Sigmoid colon (tissue), 4 donors: ENCODE data around the gene PNKD.

ENCODE experiments used
- CTCF ChIP-seq, 4 experiments: fragments of 450-650 bp in 3 of 4; fragments of 200-600 bp in 1 of 4; IDR thresholded peaks; one replicate each; pipeline ENCODE4 v1.5.1; 2016 to 2019; ENCODE audit warnings: antibody characterized with exemption in 4 of 4, mild to moderate bottlenecking in 3 of 4, moderate library complexity in 2 of 4
- EP300 ChIP-seq, 4 donors: sonication (generic); formaldehyde crosslinking; IDR thresholded peaks; one replicate each; pipeline ENCODE4 v1.6.1; 2017; ENCODE audit warnings: antibody characterized with exemption in 4 of 4
- POLR2A ChIP-seq, 2 donors: fragments of 450-650 bp; IDR thresholded peaks; one replicate each; pipeline ENCODE4 v1.6.1; 2016; ENCODE audit warnings: antibody characterized with exemption in 2 of 2, mild to moderate bottlenecking in 2 of 2, moderate library complexity in 2 of 2
- POLR2AphosphoS5 ChIP-seq, 4 donors: sonication (generic); formaldehyde crosslinking; IDR thresholded peaks; one replicate each; pipeline ENCODE4 v1.6.1; 2017; ENCODE audit warnings: antibody characterized with exemption in 4 of 4

- TF ChIP-seq CTCF (IDR thresholded peaks at IDR 0.05) (no peak), POLR2A (IDR thresholded peaks at IDR 0.05) (no peak), POLR2AphosphoS5 (IDR thresholded peaks at IDR 0.05) (no peak), EP300 (IDR thresholded peaks at IDR 0.05) (no peak)
These were observed 35.3 kb upstream of the PNKD start for GRCh38 chr2:218235017-218235416.
